Activated naive CD8-positive, alpha-beta T cell treated with anti-CD3 and anti-CD28 coated beads, Interleukin-2, amount 50 U/mL, for 16 hours (primary cell): ENCODE results near the gene LTBP1.
"Not testable (repeated sequence)": the region's sequence is repeated elsewhere in the genome, so short reads cannot be mapped to it uniquely, and the experiment has no call there.

Experiments
- DNase-seq: peaks from one replicate; pipeline ENCODE4 v3.0.0-alpha.2; 2020; ENCODE audit warnings: low read depth, low spot score

LTBP1 gene

DNA sequence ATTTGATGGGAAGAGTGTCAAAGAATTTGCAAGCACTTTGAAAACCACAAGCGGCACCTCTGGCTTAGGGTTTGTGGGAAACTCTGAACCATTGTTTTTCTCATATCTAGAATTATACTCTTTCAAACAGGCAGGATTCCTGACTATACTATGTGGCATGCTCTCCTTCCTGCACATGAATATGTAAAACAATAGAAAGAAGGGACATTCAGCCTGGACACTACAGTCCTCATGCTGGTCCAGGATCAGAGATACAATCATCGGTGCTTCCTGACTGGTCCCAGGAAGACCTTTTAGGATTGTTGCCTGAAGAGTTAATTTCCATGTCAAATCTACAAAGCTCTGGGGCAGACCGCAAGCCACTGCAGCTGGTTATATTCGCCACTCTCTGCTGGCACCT is 474.0 kb downstream of the LTBP1 start:
- DNase-seq: no peak

GRCh38 chr2:33421820-33422219 is 475.1 kb downstream of the LTBP1 start:
- no peak for DNase-seq

GRCh38 chr2:33425161-33425560 is 478.4 kb downstream of the LTBP1 start:
- DNase-seq: no peak

GRCh38 chr2:33425586-33426031 is 478.9 kb downstream of the LTBP1 start:
- no peak for DNase-seq

GRCh38 chr2:33426666-33427231 is 480.0 kb downstream of the LTBP1 start:
- DNase-seq: no peak

DNA sequence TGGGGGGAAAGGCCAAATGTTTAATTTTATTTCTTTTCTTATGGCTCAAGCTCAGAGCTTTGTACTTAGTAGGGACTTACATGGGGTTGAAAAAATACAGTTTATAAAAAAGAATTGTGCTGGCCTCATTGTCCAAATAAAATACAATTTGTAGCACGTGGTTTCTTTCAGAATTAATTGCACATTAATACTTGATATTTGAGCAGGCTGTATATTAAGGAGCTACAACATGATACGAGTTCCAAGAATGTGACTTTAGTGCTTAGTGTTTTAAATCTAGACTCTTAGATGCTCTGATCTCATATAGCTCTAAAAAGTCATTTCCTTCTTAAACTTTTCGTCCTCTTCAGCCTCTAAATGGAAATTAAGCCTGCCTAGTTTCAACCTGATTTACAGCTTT is 483.3 kb downstream of the LTBP1 start:
- DNase-seq: no peak

DNA sequence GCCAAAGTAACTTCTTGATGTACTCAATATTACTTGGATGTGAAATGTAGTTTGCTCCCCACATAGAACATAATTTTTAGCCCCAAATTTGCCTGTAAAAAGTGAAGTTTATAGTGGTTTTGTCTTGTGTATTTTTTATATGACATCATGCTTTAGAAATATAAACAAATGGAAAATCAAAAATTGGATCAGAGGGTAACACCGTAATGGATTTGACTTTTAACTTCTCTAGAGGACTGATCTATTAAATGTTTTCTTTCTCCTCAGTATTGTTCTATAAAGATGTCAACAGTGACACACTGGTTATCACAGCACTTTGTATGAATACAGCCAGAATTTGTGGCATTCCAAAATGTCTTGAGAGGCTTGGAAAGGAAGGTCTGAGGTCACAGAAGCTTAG is 484.1 kb downstream of the LTBP1 start:
- no peak for DNase-seq

DNA sequence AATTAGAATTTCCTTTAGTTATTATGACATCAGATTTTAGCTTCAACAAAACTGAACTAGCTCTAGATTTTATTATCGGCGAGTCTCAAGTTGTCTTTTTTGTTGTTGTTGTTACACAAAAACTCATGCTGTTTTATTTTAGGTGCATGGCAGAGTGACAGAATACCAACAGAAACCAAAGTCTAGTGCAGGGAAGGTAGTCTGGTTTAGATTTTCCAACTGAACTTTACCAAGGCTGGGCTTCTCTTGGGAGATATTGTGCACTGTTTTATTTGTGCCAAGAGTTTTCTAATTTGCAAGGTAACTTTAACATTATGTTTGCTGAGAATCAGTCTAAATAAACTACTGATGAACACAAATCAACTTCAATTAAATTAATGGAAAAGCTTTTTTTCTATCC is 486.1 kb downstream of the LTBP1 start:
- no peak for DNase-seq

GRCh38 chr2:33433279-33434235 is 486.8 kb downstream of the LTBP1 start:
- DNase-seq: no peak

DNA sequence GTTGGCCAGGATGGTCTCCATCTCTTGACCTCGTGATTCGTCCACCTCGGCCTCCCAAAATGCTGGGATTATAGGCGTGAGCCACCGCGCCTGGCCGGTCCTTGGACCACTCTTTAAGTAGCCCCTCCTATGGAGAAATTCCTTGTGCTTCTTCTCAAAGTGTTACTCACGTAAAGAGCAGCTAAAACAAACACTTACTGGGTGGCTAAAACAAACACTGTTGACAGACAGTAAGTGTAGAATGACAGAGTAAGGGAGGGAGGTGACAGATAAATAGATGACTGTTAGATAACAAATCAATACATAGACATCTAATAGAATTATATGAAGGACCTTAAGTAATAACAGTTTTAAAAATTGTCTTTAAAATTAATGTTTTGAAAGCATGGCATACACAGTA is 488.8 kb downstream of the LTBP1 start:
- no peak for DNase-seq

DNA sequence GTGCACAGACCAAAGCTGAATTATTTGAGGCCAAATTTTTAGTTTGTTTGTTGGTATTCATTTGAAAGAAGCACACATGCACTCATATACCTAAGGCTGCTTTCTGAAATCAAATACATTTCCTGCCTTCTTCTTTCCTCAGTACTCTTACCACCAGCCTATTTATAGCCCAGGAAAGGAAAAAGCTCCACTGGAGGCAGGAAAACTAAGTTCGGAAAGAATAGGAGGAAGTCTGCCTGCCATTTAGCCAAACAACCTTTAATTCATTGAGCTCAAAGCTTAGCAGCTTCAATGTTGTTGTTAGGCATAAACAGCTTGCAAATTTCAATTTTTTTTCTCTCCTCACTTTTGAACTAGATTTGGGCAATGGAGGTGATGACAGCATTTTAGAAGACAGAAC is 489.3 kb downstream of the LTBP1 start:
- no peak for DNase-seq

GRCh38 chr2:33437297-33437696 is 490.5 kb downstream of the LTBP1 start:
- DNase-seq: no peak

- DNase-seq: no peak
Observed at GRCh38 chr2:33437815-33438214, 491.1 kb downstream of the LTBP1 start.

- no peak for DNase-seq
Observed at GRCh38 chr2:33441235-33441810, 494.6 kb downstream of the LTBP1 start.

GRCh38 chr2:33442052-33442451 is 495.3 kb downstream of the LTBP1 start:
- not testable (repeated sequence) for DNase-seq

GRCh38 chr2:33442528-33443079 is 495.9 kb downstream of the LTBP1 start:
- DNase-seq: no peak

GRCh38 chr2:33443274-33443829 is 496.6 kb downstream of the LTBP1 start:
- DNase-seq: no peak

- no peak for DNase-seq
Observed at GRCh38 chr2:33444967-33445366, 498.2 kb downstream of the LTBP1 start.

DNA sequence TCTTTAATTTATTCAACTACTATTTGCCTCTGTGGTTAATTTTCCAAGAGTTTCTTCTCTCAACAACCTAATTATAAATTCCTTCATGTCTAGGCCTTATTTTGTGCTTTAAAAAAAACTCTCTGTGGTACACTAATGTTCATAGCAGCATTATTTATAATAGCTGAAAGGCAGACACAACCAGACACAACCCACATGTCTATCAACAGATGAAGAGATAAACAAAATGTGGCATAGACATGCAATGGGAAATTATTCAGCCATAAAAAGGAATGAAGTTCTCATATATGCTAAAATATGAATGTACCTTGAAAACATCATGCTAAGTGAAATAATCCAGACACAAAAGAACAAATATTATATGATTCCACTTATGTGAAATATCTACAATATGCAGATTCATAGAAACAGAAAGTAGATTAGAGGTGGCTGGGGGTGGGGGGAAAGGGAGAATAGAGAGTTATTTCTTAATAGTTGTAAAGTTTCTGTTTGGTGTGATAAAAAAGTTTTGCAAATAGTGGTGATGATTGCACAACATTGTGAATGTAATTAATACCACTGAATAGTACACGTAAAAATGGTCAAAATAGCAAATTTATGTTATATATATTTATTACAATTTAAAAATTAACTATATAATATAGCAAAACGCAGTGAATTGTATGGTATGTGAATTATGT is 501.6 kb downstream of the LTBP1 start:
- DNase-seq: no peak
